Body of pancreas (tissue), 4 donors: ENCODE measurements around the gene BEGAIN.

Experiments used
- POLR2A ChIP-seq, 3 donors: fragments of 450-650 bp; IDR thresholded peaks; one replicate each; pipeline ENCODE4 v1.6.1; 2016; ENCODE audit warnings: antibody characterized with exemption in 3 of 3, mild to moderate bottlenecking in 2 of 3
- TF ChIP-seq, protein P1 (sequence below), 7 experiments: fragments of 450-650 bp in 4 of 7; fragments of 200-600 bp in 3 of 7; sonication (generic) in 3 of 7; IDR thresholded peaks; one replicate each; pipeline ENCODE4 v1.5.1; 2016 to 2019; ENCODE audit warnings: antibody characterized with exemption in 7 of 7

DNA sequence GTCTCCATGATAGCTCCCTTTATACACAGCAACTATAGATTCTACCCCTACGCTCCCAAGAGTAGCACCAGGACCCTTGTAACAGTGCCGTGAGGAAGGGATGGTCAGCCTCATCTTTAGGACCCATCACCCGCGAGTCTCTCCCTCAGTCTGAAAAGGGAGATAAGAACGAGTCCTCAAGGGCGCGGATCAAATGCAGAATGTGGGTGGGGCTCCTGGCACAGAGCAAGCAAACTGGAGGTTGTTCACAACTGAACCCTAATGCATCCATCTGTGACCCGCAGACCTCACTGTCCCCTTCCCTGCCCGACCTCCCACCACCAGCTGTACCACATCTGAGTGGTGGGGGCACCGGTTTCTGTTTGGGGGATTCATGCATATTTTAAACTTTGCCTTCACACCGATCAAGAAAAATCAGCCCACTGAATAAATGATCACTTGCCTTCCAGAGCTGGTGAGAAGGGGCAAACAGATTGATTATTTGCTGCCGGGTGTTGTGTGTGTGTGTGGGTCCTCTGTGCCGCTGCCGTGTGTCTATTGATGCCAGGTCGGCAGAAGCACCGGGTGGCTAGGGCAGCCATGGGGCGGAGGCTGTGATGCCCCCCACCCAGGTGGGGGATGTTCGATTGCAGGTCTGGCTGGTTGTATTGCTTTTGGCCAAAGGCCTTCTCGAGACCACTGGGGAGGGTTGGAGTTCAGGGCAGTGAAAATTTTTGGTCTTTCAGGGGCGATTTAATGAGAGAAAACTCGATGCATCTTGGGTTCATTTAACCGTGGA lies 35.7 kb upstream of the BEGAIN start:
- no peak for TF ChIP-seq POLR2A (IDR thresholded peaks at IDR 0.05)
- TF ChIP-seq, protein P1, sequence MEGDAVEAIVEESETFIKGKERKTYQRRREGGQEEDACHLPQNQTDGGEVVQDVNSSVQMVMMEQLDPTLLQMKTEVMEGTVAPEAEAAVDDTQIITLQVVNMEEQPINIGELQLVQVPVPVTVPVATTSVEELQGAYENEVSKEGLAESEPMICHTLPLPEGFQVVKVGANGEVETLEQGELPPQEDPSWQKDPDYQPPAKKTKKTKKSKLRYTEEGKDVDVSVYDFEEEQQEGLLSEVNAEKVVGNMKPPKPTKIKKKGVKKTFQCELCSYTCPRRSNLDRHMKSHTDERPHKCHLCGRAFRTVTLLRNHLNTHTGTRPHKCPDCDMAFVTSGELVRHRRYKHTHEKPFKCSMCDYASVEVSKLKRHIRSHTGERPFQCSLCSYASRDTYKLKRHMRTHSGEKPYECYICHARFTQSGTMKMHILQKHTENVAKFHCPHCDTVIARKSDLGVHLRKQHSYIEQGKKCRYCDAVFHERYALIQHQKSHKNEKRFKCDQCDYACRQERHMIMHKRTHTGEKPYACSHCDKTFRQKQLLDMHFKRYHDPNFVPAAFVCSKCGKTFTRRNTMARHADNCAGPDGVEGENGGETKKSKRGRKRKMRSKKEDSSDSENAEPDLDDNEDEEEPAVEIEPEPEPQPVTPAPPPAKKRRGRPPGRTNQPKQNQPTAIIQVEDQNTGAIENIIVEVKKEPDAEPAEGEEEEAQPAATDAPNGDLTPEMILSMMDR (IDR thresholded peaks at IDR 0.05): no peak
